ENCODE data around the gene SLC7A6. TPM values are rescaled to one million over a fixed set of nuclear protein-coding genes. Genes with fewer than 3 reads are reported as not detected.

SLC7A6 gene
- total RNA-seq, 4 donors from 2014 or later = 23.4 to 55.6 (median 37.4) TPM

GRCh38 chr16:68292425-68292824, 28.1 kb downstream of the SLC7A6 start:
- no peak for DNase-seq (ENCODE audit: low spot score in 2 of 2)
- TF ChIP-seq CTCF (IDR thresholded peaks at IDR 0.05) = no peak
- TF ChIP-seq POLR2A (IDR thresholded peaks at IDR 0.05) = no peak
- no peak overlapping the region for H3K4me3 ChIP-seq (ENCODE audit: low read depth, poor library complexity, severe bottlenecking)
- WGBS, 2 donors = 85 to 96% methylated on average over 5 of the region's 5 CpGs
- intact Hi-C loops (cut with DNase I; ENCODE audit: low total_unique reads) = no loop called here

DNA sequence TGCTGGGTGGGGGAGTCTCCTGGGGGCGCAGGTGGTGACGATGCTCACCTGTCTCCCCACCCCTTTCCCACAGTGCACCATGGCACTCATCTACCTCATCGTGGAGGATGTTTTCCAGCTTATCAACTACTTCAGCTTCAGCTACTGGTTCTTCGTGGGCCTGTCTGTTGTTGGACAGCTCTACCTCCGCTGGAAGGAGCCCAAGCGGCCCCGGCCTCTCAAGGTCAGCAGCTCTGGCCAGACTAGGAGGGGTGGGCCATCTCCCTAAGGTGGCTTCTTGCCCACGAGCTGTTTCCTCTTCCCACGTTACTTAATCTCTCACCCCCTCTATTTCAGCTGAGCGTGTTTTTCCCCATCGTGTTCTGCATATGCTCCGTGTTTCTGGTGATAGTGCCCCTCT, 32.0 kb downstream of the SLC7A6 start:
- no peak overlapping the region for H3K4me3 ChIP-seq (ENCODE audit: low read depth, poor library complexity, severe bottlenecking)
- intact Hi-C loops (cut with DNase I; ENCODE audit: low total_unique reads) = no loop called here
- WGBS, 2 donors = 86 to 89% methylated on average over 12 of the region's 12 CpGs
- DNase-seq (ENCODE audit: low spot score in 2 of 2) = no peak
- TF ChIP-seq POLR2A (IDR thresholded peaks at IDR 0.05) (no peak), CTCF (IDR thresholded peaks at IDR 0.05) (no peak)

DNA sequence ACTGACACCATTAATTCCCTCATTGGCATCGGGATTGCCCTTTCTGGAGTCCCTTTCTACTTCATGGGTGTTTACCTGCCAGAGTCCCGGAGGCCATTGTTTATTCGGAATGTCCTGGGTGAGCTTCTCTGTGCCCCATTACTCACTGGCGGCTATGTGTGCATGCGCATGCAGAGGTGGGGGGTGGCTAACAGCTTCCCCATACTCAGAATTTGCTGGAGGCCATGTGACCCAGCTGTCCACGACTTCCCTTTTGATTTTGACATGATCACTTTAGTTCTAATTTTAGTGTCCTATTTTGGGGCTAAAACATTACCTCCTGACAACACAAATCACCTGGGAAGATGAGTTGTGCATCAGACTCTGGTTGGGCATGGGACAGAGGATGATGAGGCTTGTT, 32.4 kb downstream of the SLC7A6 start:
- TF ChIP-seq CTCF (IDR thresholded peaks at IDR 0.05) (no peak), POLR2A (IDR thresholded peaks at IDR 0.05) (no peak)
- no peak overlapping the region for H3K4me3 ChIP-seq (ENCODE audit: low read depth, poor library complexity, severe bottlenecking)
- DNase-seq (ENCODE audit: low spot score in 2 of 2) = no peak
- intact Hi-C loops (cut with DNase I; ENCODE audit: low total_unique reads) = no loop called here
- 83 to 87% methylated on average over 6 of the region's 6 CpGs for WGBS, 2 donors

- WGBS, 2 donors = 55% methylated on average over 3 of the region's 3 CpGs
- DNase-seq (ENCODE audit: low spot score in 2 of 2) = no peak
- intact Hi-C loops (cut with DNase I; ENCODE audit: low total_unique reads) = no loop called here
- TF ChIP-seq POLR2A (IDR thresholded peaks at IDR 0.05) (no peak), CTCF (IDR thresholded peaks at IDR 0.05) (no peak)
- H3K4me3 ChIP-seq (ENCODE audit: low read depth, poor library complexity, severe bottlenecking) = no peak overlapping the region
Measured at GRCh38 chr16:68297908-68298307, 33.6 kb downstream of the SLC7A6 start.

DNA sequence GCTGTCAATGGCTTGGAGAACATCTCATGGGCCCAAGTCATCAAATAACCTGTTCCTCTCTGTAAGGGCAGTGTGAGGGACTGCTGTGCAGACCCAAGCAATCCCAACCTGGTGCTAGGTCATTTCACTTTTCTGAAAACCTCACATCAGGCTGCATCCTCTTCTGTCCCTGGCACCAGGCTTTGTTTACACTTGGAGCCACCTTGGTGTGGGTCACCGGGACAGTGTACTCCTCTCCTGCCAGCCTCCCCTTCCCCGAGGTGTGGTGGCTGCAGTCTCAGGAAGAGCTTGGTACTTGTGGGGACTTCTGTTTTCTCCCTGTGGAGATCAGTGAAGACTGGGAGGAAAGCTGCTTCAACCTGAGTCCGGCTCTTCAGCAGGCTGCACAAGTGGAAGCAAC, 34.0 kb downstream of the SLC7A6 start:
- 78 to 87% methylated on average over 3 of the region's 3 CpGs for WGBS, 2 donors
- intact Hi-C loops (cut with DNase I; ENCODE audit: low total_unique reads) = no loop called here
- DNase-seq (ENCODE audit: low spot score in 2 of 2) = no peak
- TF ChIP-seq POLR2A (IDR thresholded peaks at IDR 0.05) (no peak), CTCF (IDR thresholded peaks at IDR 0.05) (no peak)
- H3K4me3 ChIP-seq (ENCODE audit: low read depth, poor library complexity, severe bottlenecking) = no peak overlapping the region

DNA sequence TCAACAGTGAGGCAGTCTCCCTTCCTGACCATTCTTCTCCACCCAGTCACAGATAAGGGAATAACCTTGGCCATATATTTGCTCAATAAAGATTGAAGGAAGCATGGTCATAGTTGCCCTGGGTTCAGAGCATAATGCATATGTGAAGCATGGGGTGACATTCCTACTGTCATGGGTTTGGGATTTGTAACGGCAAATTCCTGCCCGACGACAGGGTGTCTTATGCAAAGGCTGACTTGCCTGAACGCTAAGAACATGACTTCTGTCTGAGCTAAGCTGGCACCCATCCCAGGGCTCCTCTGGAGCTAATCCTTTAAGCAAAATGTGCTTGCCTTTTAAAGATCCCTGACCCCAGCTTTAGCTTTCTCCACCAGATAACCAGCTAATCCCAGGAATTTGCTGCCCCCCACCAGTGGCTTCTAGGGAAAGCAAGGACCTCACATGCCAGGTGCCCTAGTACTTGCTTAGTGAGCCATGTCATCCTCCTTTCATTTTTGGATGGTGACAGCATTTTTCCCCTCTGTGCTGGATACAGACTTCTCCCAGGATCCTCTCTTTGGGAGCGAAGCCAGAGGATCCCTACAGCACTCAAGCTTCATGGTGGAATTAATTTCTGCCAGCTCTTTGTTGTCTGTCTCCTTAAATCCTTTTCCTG, 34.7 kb downstream of the SLC7A6 start:
- no peak overlapping the region for H3K4me3 ChIP-seq (ENCODE audit: low read depth, poor library complexity, severe bottlenecking)

More for the DNA sequence above, 34.7 kb downstream of the SLC7A6 start:
- TF ChIP-seq CTCF (IDR thresholded peaks at IDR 0.05) (no peak), POLR2A (IDR thresholded peaks at IDR 0.05) (no peak)
- 27 to 38% methylated on average over 5 of the region's 5 CpGs for whole genome bisulfite sequencing, 2 donors
- intact Hi-C loops (cut with DNase I; ENCODE audit: low total_unique reads) = no loop called here
- peak; percentile 70 to 90 for DNase-seq (ENCODE audit: low spot score in 2 of 2)
